Stomach (tissue), 9 donors: Measurements from ENCODE around the gene FBXO2. TPM values are rescaled to one million over a fixed set of nuclear protein-coding genes. Genes with fewer than 3 reads are reported as not detected.

Source experiments
- DNase-seq, 2 donors: peaks; one replicate each; pipeline versions ENCODE4 v3.0.0 to v3.0.0-alpha.2; 2013 to 2019
- H3K27ac ChIP-seq, 5 donors: fragments of 200-600 bp in 4 of 5; sonication (generic) in 4 of 5; one replicate each; pipeline ENCODE4 v1.5.1; 2013 to 2019; ENCODE audit warnings: mild to moderate bottlenecking in 1 of 5, moderate library complexity in 1 of 5
- H3K27me3 ChIP-seq, 3 donors: fragments of 200-600 bp; sonication (generic); one replicate each; pipeline ENCODE4 v1.5.1; 2017 to 2019; ENCODE audit warnings: mixed run types in 1 of 3
- H3K36me3 ChIP-seq, 4 donors: fragments of 200-600 bp; sonication (generic); 1 replicate in 3 of 4; 2 replicates in 1 of 4; pipeline ENCODE4 v1.5.1; 2016 to 2019
- H3K4me1 ChIP-seq, 4 donors: fragments of 200-600 bp; sonication (generic); one replicate each; pipeline ENCODE4 v1.5.1; 2016 to 2019
- H3K4me3 ChIP-seq, 4 donors: fragments of 200-600 bp; sonication (generic) in 3 of 4; one replicate each; pipeline ENCODE4 v1.5.1; 2016 to 2019; ENCODE audit warnings: mild to moderate bottlenecking in 1 of 4
- H3K9me3 ChIP-seq, 4 donors: fragments of 200-600 bp; sonication (generic); one replicate each; pipeline ENCODE4 v1.5.1; 2016 to 2019
- CTCF ChIP-seq, 7 experiments: fragments of 450-650 bp in 4 of 7; fragments of 200-600 bp in 3 of 7; sonication (generic) in 3 of 7; IDR thresholded peaks; one replicate each; pipeline ENCODE4 v1.5.1; 2016 to 2019; ENCODE audit warnings: antibody characterized with exemption in 7 of 7, control low read depth in 2 of 7, mild to moderate bottlenecking in 1 of 7
- EP300 ChIP-seq: sonication (generic); formaldehyde crosslinking; IDR thresholded peaks from one replicate; pipeline ENCODE4 v1.6.1; 2017; ENCODE audit warnings: antibody characterized with exemption
- POLR2A ChIP-seq, 4 donors: fragments of 450-650 bp; IDR thresholded peaks; one replicate each; pipeline ENCODE4 v1.6.1; 2016; ENCODE audit warnings: antibody characterized with exemption in 4 of 4, control low read depth in 2 of 4, mild to moderate bottlenecking in 1 of 4, moderate library complexity in 1 of 4
- POLR2AphosphoS5 ChIP-seq, 3 donors: sonication (generic); formaldehyde crosslinking; IDR thresholded peaks; one replicate each; pipeline ENCODE4 v1.6.1; 2016; ENCODE audit warnings: antibody characterized with exemption in 3 of 3
- WGBS, 5 donors: extraction: QIAGEN DNeasy Blood & Tissue Kit in 3 of 5; methylation state at CpG; one replicate each; pipeline versions ENCODE4 v1.1.5 to v1.1.7; 2013 to 2018; 5-methylcytosine and 5-hydroxymethylcytosine counted together
- intact Hi-C: fragments of 100-400 bp; cut with DNase I; formaldehyde crosslinking; loops from one replicate; pipeline ENCODE4 v1.15.1; 2023; ENCODE audit warnings: low total_unique reads
- polyA plus RNA-seq, 3 donors: library from polyadenylated mRNA; stranded (reverse); fragments of 200-250 nt; gene quantifications; one replicate each; pipeline ENCODE4 v1.2.3, GENCODE V29; 2013
- total RNA-seq, 5 donors: library from RNA; depleted of rRNA; stranded (reverse); fragments of >200 nt; gene quantifications; one replicate each; pipeline versions ENCODE4 v1.1.0 to v1.2.3, GENCODE V29; 2014 to 2016
- donor health status: healthy with polysubstance abuse.
- donor health status: Bipolar disorder and iron deficiency.
- donor health status: healthy.

FBXO2 gene
- total and polyA plus RNA-seq, 8 donors, result 2.5 to 16.7 (median 9.0) TPM; not detected in 2

GRCh38 chr1:11691302-11691914 lies 37.2 kb upstream of the FBXO2 start, which contains the start of gene DRAXIN:
TSS of gene DRAXIN (plus strand) at chr1:11691710. CDS start at chr1:11706259, 14,549 bp downstream.
- H3K4me3 ChIP-seq, result peak within 1 kb of the TSS; percentile 26 to 49 (median 38)
- intact Hi-C loops, result no loop called here
- peaks cover 19 to 36% (median 27%) of the 10 kb centered on the region in 4 donors for H3K4me1 ChIP-seq
- DNase-seq, result peak in 1 of 2 donors; percentile 59
- peaks cover 14 to 96% (median 57%) of the 10 kb centered on the region in 3 donors for H3K27me3 ChIP-seq
- WGBS, 5 donors, result 0 to 2% (median 0%) methylated on average over 4 to 75 of the region's 78 CpGs
- H3K9me3 ChIP-seq, result no peaks in the 10 kb centered on the region
- no peak for TF ChIP-seq POLR2A (IDR thresholded peaks at IDR 0.05)
- TF ChIP-seq EP300, result no peak
- TF ChIP-seq POLR2AphosphoS5 (IDR thresholded peaks at IDR 0.05), result no peak
- H3K27ac ChIP-seq, result no peak within 1 kb of the TSS
- no peaks in the 10 kb centered on the region for H3K36me3 ChIP-seq

DNA sequence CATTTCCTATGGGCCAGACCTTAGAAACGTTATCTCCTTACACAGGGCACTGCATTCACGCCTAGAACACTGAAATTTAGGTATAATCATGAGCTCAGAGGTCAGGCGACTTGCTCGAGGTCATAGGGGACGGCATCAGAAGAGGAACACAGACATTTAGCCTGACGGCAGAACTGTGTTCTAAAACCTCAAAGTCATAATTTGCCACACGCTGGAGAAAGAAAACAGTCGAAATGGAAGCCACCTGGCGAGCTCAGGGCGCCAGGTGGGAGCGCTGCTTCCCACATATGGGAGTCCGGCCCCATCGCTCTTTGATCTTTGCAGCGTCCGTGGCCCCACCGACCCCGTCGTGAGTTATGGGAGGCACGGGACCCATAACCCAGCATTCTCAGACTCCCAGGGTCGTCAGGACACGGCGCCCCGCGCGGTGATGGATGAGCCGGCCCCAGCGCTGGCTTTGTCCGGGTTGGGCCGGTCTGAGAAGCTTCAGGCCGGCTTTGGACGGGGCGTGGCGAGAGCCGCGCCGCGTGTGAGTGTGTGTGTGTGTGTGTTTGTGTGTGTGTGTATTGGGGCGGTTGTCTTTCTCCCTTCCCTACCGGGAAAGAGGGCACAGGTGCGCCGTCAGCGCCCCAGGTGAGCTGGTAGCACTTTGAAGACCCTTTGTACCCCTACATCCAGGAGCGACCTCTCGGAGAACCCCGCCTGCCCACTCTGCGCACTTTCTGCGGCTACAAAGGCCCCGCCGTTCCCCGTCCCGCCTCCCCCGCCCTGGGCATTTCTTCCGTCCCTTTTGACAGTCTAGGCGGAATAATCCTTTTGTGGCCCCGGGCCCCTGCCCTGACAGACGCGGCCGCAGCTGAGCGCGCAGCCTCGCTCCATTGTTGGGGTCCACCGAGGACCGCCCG lies 36.4 kb upstream of the FBXO2 start:
- DNase-seq, result peak in 1 of 2 donors; percentile 75

DNA sequence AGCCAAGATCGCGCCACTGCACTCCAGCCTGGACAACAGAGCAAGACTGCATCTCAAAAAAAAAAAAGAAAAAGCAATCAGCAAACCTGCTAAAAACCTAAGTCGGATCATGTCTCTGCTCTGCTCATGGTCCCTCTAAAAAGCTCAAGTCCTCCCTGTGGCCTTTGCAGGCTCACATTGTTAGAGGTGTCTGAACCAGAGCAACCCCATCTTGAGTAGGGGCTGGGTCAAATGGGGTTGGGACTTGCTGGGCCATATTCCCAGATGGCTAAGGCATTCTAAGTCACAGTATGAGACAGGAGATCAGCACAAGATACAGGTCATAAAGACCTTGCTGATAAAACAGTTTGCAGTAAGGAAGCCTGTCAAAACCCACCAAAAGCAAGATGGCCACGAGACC lies 34.3 kb upstream of the FBXO2 start:
- peaks cover 14 to 67% (median 45%) of the 10 kb centered on the region in 3 donors for H3K27me3 ChIP-seq
- TF ChIP-seq EP300 (no peak), CTCF (IDR thresholded peaks at IDR 0.05) (no peak), POLR2AphosphoS5 (IDR thresholded peaks at IDR 0.05) (no peak), POLR2A (IDR thresholded peaks at IDR 0.05) (no peak)
- DNase-seq, result no peak

More for the DNA sequence above, 36.4 kb upstream of the FBXO2 start:
- Histone ChIP-seq H3K27me3 (peaks cover 14 to 88% (median 57%) of the 10 kb centered on the region in 3 donors), H3K4me3 (peak overlapping the region; percentile 26 to 49 (median 38)), H3K27ac (no peak overlapping the region), H3K4me1 (peaks cover 19 to 36% (median 27%) of the 10 kb centered on the region in 4 donors), H3K9me3 (no peaks in the 10 kb centered on the region), H3K36me3 (no peaks in the 10 kb centered on the region)
- WGBS, 5 donors, result 2 to 10% (median 5%) methylated on average over 29 to 64 of the region's 64 CpGs
- intact Hi-C loops, result no loop called here
- TF ChIP-seq EP300, result no peak

DNA sequence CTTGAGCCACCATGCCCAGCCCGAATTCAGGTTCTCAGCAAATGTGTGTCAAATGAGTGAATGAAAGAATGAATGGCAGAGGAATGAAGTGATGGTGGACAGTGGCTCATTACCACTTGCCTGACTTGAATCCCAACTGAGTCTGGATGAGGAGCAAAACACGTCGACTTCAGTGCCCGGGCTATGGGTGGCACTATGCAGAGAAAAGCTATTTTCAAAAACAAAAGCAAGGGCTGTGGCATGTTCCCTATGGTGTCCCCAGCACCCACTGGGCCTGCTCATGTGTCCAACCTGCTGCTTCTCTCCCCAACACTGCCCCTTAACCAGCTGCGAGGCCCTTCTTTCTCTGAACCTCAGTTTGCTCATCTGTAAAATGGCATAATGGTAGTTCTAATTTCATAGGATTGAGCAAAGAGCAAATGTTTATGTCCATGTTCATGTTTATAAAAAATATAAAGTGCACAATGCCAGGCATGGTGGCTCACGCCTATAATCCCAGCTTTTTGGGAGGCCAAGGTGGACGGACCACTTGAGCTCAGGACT lies 31.1 kb upstream of the FBXO2 start:
- peaks cover 2 to 16% (median 9%) of the 10 kb centered on the region in 4 donors for H3K4me1 ChIP-seq
- peaks cover 0 to 44% (median 13%) of the 10 kb centered on the region in 3 donors for H3K27me3 ChIP-seq
- 85 to 92% (median 89%) methylated on average over 7 of the region's 7 CpGs for WGBS, 5 donors
- H3K4me3 ChIP-seq, result no peak overlapping the region
- no peak overlapping the region for H3K27ac ChIP-seq
- TF ChIP-seq EP300, result no peak
- TF ChIP-seq POLR2A (IDR thresholded peaks at IDR 0.05), result no peak
- TF ChIP-seq POLR2AphosphoS5 (IDR thresholded peaks at IDR 0.05), result no peak
- no peak for TF ChIP-seq CTCF (IDR thresholded peaks at IDR 0.05)
- H3K9me3 ChIP-seq, result no peaks in the 10 kb centered on the region
- intact Hi-C loops, result no loop called here
- DNase-seq, result no peak
- H3K36me3 ChIP-seq, result no peaks in the 10 kb centered on the region

More for the DNA sequence above, 34.3 kb upstream of the FBXO2 start:
- Histone ChIP-seq H3K27ac (no peak overlapping the region), H3K9me3 (no peaks in the 10 kb centered on the region), H3K4me1 (peaks cover 19 to 35% (median 27%) of the 10 kb centered on the region in 4 donors), H3K4me3 (no peak overlapping the region), H3K36me3 (no peaks in the 10 kb centered on the region)
- WGBS, 5 donors, result 90 to 94% (median 93%) methylated on average over 4 of the region's 4 CpGs
- intact Hi-C loops, result no loop called here

DNA sequence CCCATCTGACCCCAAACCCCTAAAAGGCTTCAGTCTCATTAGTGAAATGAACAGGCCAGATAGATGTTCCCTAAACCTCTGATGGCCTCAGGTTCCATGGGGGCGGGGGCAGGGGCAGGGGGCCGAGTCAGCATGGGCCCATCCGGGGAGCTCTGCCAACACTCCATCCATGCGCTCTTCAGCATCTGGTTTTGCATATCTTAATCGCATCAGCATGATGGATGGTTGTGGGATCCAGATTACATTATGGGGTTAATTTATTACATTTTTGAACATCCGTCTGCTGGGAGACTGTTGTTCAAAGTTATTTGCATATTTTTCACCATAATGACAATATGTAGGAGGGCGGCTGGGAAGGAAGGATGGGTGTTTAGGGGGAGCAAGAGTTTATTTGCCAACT lies 29.8 kb upstream of the FBXO2 start:
- Histone ChIP-seq H3K4me1 (peaks cover 5 to 25% (median 17%) of the 10 kb centered on the region in 4 donors), H3K27me3 (peaks cover 0 to 32% (median 7%) of the 10 kb centered on the region in 3 donors), H3K4me3 (no peak overlapping the region), H3K27ac (no peak overlapping the region), H3K36me3 (no peaks in the 10 kb centered on the region), H3K9me3 (no peaks in the 10 kb centered on the region)
- 54 to 64% (median 60%) methylated on average over 7 of the region's 7 CpGs for WGBS, 5 donors
- intact Hi-C loops, result no loop called here
- TF ChIP-seq EP300 (no peak), POLR2A (IDR thresholded peaks at IDR 0.05) (no peak), CTCF (IDR thresholded peaks at IDR 0.05) (no peak), POLR2AphosphoS5 (IDR thresholded peaks at IDR 0.05) (no peak)
- peak in 1 of 2 donors; percentile 39 for DNase-seq
